22Rv1 (cell line): ENCODE data around the gene ZNF746.

Experiments used
- H3K27ac ChIP-seq: fragments of 450-650 bp; 2 replicates; pipeline ENCODE4 v1.5.1; 2017
- ZFX ChIP-seq: fragments of 450-650 bp; IDR thresholded peaks from 2 replicates; pipeline ENCODE4 v1.6.1; 2017; ENCODE audit warnings: antibody characterized with exemption, borderline replicate concordance
- TF ChIP-seq, protein P1 (sequence below): fragments of 450-650 bp; IDR thresholded peaks from 2 replicates; pipeline ENCODE4 v1.5.1; 2017; ENCODE audit warnings: mild to moderate bottlenecking

Gene ZNF746

GRCh38 chr7:149422914-149423301 is 74.7 kb downstream of the ZNF746 start:
- peak overlapping the region; percentile 89 for H3K27ac ChIP-seq
- TF ChIP-seq ZFX = no peak
- TF ChIP-seq, protein P1, sequence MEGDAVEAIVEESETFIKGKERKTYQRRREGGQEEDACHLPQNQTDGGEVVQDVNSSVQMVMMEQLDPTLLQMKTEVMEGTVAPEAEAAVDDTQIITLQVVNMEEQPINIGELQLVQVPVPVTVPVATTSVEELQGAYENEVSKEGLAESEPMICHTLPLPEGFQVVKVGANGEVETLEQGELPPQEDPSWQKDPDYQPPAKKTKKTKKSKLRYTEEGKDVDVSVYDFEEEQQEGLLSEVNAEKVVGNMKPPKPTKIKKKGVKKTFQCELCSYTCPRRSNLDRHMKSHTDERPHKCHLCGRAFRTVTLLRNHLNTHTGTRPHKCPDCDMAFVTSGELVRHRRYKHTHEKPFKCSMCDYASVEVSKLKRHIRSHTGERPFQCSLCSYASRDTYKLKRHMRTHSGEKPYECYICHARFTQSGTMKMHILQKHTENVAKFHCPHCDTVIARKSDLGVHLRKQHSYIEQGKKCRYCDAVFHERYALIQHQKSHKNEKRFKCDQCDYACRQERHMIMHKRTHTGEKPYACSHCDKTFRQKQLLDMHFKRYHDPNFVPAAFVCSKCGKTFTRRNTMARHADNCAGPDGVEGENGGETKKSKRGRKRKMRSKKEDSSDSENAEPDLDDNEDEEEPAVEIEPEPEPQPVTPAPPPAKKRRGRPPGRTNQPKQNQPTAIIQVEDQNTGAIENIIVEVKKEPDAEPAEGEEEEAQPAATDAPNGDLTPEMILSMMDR = no peak
